Natural killer cell (primary cell): Measurements from ENCODE around the gene PLAAT4. TPM values are rescaled to one million over a fixed set of nuclear protein-coding genes. Genes with fewer than 3 reads are reported as not detected.

ENCODE experiments used
- ATAC-seq, 3 donors: fragments of 150-1000 bp in 2 of 3; fragments of 200-7000 bp in 1 of 3; cut with Tn5 transposase; 1 replicate in 1 of 3; 2 replicates in 2 of 3; pipeline ENCODE4 v1.10.0; 2021; ENCODE audit warnings: mild to moderate bottlenecking in 2 of 3, moderate library complexity in 2 of 3
- DNase-seq, 2 donors: peaks; one replicate each; pipeline versions ENCODE4 v3.0.0 to v3.0.0-alpha.2; 2013 to 2021; ENCODE audit warnings: mixed read lengths in 1 of 2
- H3K27ac ChIP-seq: one replicate; pipeline ENCODE4 v1.5.1; 2013; ENCODE audit warnings: mild to moderate bottlenecking, low read length
- H3K27me3 ChIP-seq: one replicate; pipeline ENCODE4 v1.6.1; 2013; ENCODE audit warnings: low read length; ENCODE audit not compliant: control insufficient read depth, insufficient read depth
- H3K36me3 ChIP-seq: one replicate; pipeline ENCODE4 v1.6.1; 2013; ENCODE audit warnings: low read length; ENCODE audit not compliant: control insufficient read depth, insufficient read depth
- H3K4me1 ChIP-seq: one replicate; pipeline ENCODE4 v1.6.1; 2013; ENCODE audit warnings: low read length; ENCODE audit not compliant: control insufficient read depth, insufficient read depth
- H3K4me3 ChIP-seq: one replicate; pipeline ENCODE4 v1.5.1; 2013; ENCODE audit warnings: low read length
- H3K9me3 ChIP-seq: one replicate; pipeline ENCODE4 v1.6.1; 2013; ENCODE audit warnings: low read length; ENCODE audit not compliant: control insufficient read depth, insufficient read depth
- H3K27ac Mint-ChIP-seq, 2 donors: one replicate each; pipeline ENCODE4 v1.8.0; 2022; ENCODE audit warnings: mild to moderate bottlenecking in 2 of 2, mixed read lengths in 2 of 2, moderate library complexity in 1 of 2
- H3K27me3 Mint-ChIP-seq, 2 donors: one replicate each; pipeline ENCODE4 v1.8.0; 2022; ENCODE audit warnings: low read depth in 2 of 2, mixed read lengths in 2 of 2
- H3K36me3 Mint-ChIP-seq: one replicate; pipeline ENCODE4 v1.8.0; 2022; ENCODE audit warnings: mixed read lengths
- H3K4me1 Mint-ChIP-seq, 2 donors: one replicate each; pipeline ENCODE4 v1.8.0; 2022; ENCODE audit warnings: mixed read lengths in 2 of 2
- H3K4me3 Mint-ChIP-seq: one replicate; pipeline ENCODE4 v1.8.0; 2022; ENCODE audit warnings: mild to moderate bottlenecking, moderate library complexity, mixed read lengths
- H3K9me3 Mint-ChIP-seq, 2 donors: one replicate each; pipeline ENCODE4 v1.8.0; 2022; ENCODE audit warnings: mixed read lengths in 2 of 2
- CTCF ChIP-seq: fragments of 200-600 bp; IDR thresholded peaks from one replicate; pipeline ENCODE4 v1.8.0; 2022; ENCODE audit warnings: antibody characterized with exemption
- WGBS: methylation state at CpG from one replicate; pipeline ENCODE4 v1.1.7; 2013; ENCODE audit warnings: missing lambda C conversion rate; ENCODE audit not compliant: insufficient coverage; 5-methylcytosine and 5-hydroxymethylcytosine counted together
- intact Hi-C: fragments of 100-400 bp; cut with micrococcal nuclease; formaldehyde crosslinking; loops from one replicate; pipeline ENCODE4 v1.14.2; 2022
- total RNA-seq, 4 donors: library from RNA; stranded (reverse); fragments of 120-200 nt in 1 of 4; gene quantifications; one replicate each; pipeline versions ENCODE4 v1.2.3 to v1.2.4, GENCODE V29; 2013 to 2022

Gene PLAAT4
- total RNA-seq, 3 donors from 2014 or later (not counting 1 experiment from before 2014, with no cell fraction given): 204 to 215 (median 210) TPM

GRCh38 chr11:63556404-63557013 is 19.9 kb downstream of the PLAAT4 start:
- peak overlapping the region; percentile 39 to 98 for H3K27ac Mint-ChIP-seq
- H3K4me1 ChIP-seq: peaks cover 51% of the 10 kb centered on the region
- H3K4me3 ChIP-seq: no peak overlapping the region
- DNase-seq: no peak
- H3K9me3 Mint-ChIP-seq: no peaks in the 10 kb centered on the region
- H3K27me3 ChIP-seq: no peaks in the 10 kb centered on the region
- no peak for TF ChIP-seq CTCF
- no peak overlapping the region for H3K4me3 Mint-ChIP-seq
- H3K4me1 Mint-ChIP-seq: peaks cover 60 to 62% of the 10 kb centered on the region in 2 donors
- no peaks in the 10 kb centered on the region for H3K27me3 Mint-ChIP-seq
- no peaks in the 10 kb centered on the region for H3K9me3 ChIP-seq
- no peaks in the 10 kb centered on the region for H3K36me3 Mint-ChIP-seq
- WGBS: 89% methylated on average over 7 of the region's 7 CpGs
- intact Hi-C loops: no loop called here
- H3K27ac ChIP-seq: no peak overlapping the region
- no peak for ATAC-seq
- no peaks in the 10 kb centered on the region for H3K36me3 ChIP-seq

- ATAC-seq: no peak
- Histone ChIP-seq H3K36me3 (no peaks in the 10 kb centered on the region), H3K9me3 (no peaks in the 10 kb centered on the region), H3K4me3 (no peak overlapping the region), H3K27ac (no peak overlapping the region), H3K4me1 (peaks cover 41% of the 10 kb centered on the region), H3K27me3 (no peaks in the 10 kb centered on the region)
- Mint-ChIP-seq H3K9me3 (no peaks in the 10 kb centered on the region), H3K36me3 (no peaks in the 10 kb centered on the region), H3K27me3 (no peaks in the 10 kb centered on the region), H3K27ac (no peak overlapping the region), H3K4me3 (no peak overlapping the region), H3K4me1 (peaks cover 50 to 52% of the 10 kb centered on the region in 2 donors)
- intact Hi-C loops: no loop called here
- DNase-seq: no peak
- 96% methylated on average over 7 of the region's 7 CpGs for WGBS
- TF ChIP-seq CTCF: no peak
Measured at GRCh38 chr11:63557570-63557969, 21.0 kb downstream of the PLAAT4 start.

- 96% methylated on average over 7 of the region's 7 CpGs for WGBS
- Mint-ChIP-seq H3K9me3 (no peaks in the 10 kb centered on the region), H3K36me3 (no peaks in the 10 kb centered on the region), H3K4me1 (peaks cover 42 to 44% of the 10 kb centered on the region in 2 donors), H3K27ac (no peak overlapping the region), H3K27me3 (no peaks in the 10 kb centered on the region), H3K4me3 (no peak overlapping the region)
- DNase-seq: no peak
- ATAC-seq: no peak
- Histone ChIP-seq H3K27ac (no peak overlapping the region), H3K4me1 (peaks cover 41% of the 10 kb centered on the region), H3K9me3 (no peaks in the 10 kb centered on the region), H3K27me3 (no peaks in the 10 kb centered on the region), H3K4me3 (no peak overlapping the region), H3K36me3 (no peaks in the 10 kb centered on the region)
- TF ChIP-seq CTCF: no peak
- intact Hi-C loops: no loop called here
Measured at GRCh38 chr11:63558459-63559157, 22.0 kb downstream of the PLAAT4 start.
